GM18870 (cell line): ENCODE data around the gene LST1.
"Not testable (repeated sequence)": the region's sequence is repeated elsewhere in the genome, so short reads cannot be mapped to it uniquely, and the experiment has no call there.

Experiments
- ATAC-seq: cut with Tn5 transposase; IDR thresholded peaks from one replicate; pipeline ENCODE4 v1.9.1; 2021; ENCODE audit warnings: moderate library complexity; ENCODE audit not compliant: unreplicated experiment

LST1 gene

DNA sequence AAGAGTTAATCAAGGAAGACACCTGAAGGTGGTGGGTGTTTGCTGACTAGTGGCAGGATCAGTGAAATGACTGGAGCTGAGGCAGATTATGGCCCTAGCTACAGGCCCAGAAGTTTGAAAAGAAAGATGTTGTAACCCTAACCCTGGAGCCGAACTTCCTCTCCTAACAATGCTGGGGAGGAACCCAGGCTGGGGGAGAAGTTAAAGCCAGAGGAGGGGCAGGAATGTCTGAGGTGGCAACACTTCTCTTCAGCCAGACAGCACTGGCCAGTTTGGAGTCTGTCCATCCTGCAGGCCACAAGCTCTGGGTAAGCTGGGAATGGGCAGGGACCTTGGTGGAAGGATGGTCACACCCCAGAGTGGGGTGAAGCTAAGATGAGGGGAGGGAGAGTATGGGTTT, at the start of gene LST1:
Gene LST1 (plus strand): TSS at position 270 of the 400 bp plus-strand sequence. CDS start 1,023 bp downstream, outside the sequence.
- ATAC-seq, result no peak

DNA sequence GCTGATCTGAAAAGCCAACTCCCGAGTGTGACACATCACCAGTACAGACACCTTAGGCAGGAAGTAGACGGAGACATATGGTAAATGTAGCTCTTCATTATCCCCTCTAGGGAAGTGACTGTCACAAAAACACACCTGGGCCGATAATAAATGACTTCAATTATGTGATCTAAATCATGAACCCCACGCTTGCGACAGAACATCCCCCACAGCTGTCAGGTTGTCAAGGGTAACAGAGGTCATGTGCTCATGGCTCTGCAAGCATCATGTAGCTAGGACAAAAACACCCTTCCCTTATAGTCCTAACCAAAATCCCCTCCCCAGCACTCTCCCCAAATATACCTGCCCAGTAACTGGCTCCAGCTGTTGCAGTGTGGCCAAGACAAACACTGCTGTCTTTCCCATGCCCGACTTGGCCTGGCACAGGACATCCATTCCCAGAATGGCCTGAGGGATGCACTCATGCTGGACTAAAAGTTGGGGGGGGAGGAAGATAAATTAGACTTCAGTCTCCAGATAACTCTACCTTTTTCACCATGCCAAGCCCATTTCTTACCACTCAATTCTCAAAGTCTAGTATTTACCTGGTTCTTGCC, 47.2 kb upstream of the LST1 start:
- no peak for ATAC-seq

DNA sequence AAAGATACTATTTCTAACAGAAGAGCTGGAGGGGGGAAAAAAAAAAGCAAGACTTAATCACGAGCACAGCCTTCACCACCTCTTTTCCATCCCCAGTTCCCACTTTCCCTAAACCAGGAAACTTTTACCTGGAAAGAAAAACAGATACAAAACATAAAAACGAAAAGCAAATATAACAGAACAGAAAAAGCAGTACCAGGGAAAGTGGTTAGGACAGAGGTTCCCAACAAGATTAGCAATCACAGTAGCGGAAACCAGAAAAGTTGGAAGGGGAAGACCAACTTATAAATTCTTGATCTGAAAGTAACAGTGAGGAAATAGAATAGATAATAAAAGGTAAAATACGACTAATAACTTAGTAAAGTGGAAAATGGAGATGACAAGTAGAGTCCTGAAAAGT, 45.4 kb upstream of the LST1 start:
- ATAC-seq, result no peak

DNA sequence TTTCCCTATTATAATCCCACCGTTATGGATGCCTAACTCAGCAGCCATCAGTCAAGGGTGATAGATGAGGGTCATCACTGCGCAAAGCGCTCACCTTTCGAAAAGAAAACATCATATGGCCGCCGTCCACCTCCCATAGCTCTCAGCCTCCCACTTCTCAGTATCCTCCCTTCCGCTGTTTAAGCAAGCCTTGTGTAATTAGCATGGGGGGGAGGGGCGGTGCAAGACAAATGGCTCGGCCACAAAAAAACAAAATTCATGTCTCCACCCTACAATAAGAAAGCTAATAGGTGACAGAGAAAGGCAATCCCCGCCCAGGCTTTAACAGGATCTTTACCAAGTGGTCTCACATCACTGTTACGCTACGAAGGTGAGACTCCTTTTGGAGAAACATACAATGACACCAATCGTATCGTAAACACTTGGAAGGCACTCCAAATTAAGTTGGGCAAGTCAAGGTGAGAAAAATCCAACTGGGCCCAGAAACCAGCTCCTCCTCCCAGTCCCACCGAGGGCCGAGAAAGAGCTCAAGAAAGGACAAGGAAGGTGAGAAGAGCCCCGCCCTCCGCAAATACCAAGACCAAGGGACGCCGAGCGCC, 44.9 kb upstream of the LST1 start:
- ATAC-seq, result no peak

DNA sequence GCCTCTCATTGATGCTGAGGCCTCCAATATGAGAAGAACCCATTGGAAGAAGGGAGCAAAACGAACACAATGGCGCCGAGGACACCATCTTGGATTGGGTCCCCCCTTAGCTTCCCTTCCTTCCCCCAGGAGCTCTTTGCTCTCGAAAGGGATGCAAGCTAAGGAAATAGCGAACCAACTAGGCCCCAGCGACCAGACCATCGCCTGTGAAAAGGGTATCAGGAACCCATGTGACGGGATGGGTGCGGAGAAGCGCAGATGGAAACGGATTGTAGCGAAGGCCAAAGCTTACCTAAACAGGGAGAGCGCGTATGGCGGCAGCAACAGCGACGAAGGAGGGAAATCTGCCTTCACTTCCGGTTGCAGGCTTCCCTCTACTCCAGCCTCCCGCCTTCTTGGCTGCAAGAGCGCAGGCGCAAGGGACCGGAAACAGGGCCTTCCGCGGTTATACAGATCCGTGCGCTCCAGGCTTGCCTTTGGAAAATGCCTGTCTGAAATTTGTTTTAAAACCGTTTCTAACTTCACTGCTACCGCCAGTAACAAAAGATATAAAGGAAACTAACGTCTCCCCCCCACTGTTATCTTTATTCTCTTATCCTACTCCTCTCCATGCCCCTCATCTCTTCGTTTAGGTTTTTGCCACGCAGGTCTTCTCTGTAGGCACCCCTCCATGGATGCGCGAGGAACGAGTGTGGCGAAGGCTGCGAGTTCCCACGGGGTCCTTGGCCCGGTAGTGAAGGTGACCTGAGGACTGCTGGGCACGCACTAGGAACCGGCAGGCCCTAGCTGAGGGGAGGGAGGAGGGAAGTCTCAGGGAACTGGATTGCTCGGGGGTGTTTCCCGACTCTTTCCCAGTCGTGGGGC, 44.2 kb upstream of the LST1 start, which contains the start of gene DDX39B:
Gene DDX39B (minus strand): TSS at position 346 of the 864 bp plus-strand sequence. CDS start 1,471 bp downstream, outside the sequence.
- ATAC-seq, result peak; percentile 50

- ATAC-seq, result no peak
These were observed 42.4 kb upstream of the LST1 start for GRCh38 chr6:31543639-31544038.

DNA sequence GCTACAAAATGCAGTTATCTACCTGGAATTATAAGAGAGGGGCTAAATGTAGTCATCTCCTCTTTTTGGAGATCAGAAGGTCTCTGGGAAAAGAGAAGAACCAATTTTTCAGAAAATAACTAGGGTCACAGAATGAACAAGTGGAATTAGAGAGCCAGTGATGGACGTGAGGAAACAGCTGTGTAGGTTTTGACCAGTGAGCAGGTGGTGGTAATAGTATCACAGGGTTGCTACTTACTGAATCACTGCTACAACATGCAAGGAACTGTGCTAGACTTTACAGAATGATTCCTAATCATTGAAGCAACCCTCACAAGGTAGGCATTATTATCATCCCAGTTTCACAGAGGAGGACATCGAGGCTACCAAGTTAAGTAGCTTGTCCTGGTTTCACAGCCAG, 41.4 kb upstream of the LST1 start:
- ATAC-seq, result no peak

- ATAC-seq, result no peak
These were observed 40.8 kb upstream of the LST1 start for GRCh38 chr6:31545291-31545690.

- peak; percentile 42 for ATAC-seq
These were observed 39.6 kb upstream of the LST1 start, which contains the start of gene ATP6V1G2 for GRCh38 chr6:31546339-31546957. ATP6V1G2 (minus strand) TSS chr6:31546608; CDS start chr6:31546559, 49 bp downstream.

- ATAC-seq, result no peak
These were observed 38.9 kb upstream of the LST1 start, which contains the start of gene NFKBIL1 for GRCh38 chr6:31546958-31547726. NFKBIL1 (plus strand) TSS chr6:31547608; CDS start chr6:31547695, 87 bp downstream.

GRCh38 chr6:31547727-31548543, 38.1 kb upstream of the LST1 start:
- ATAC-seq, result no peak

- no peak for ATAC-seq
These were observed 37.6 kb upstream of the LST1 start for GRCh38 chr6:31548544-31548873.

GRCh38 chr6:31551371-31551770, 34.7 kb upstream of the LST1 start:
- not testable (repeated sequence) for ATAC-seq

DNA sequence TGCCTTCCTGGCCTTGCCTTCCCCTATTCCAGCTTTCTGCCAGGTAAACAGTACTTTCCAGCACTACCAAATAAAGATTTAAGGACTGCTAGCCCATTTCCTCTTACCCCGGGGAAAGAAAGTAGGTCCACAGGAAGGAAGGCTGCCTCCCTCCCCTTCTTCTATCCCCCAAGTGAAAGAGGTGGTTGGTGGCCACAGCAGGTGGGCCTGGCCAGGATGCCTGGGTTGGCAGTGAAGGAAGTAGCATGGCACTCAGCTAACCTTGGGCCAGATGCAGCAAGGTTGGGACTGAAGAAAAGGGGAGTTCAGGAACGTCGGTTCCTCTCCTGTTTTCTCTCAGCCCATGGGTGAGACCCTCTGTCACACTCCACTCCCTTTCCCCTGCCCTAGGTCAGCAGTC, 29.8 kb upstream of the LST1 start:
- no peak for ATAC-seq

DNA sequence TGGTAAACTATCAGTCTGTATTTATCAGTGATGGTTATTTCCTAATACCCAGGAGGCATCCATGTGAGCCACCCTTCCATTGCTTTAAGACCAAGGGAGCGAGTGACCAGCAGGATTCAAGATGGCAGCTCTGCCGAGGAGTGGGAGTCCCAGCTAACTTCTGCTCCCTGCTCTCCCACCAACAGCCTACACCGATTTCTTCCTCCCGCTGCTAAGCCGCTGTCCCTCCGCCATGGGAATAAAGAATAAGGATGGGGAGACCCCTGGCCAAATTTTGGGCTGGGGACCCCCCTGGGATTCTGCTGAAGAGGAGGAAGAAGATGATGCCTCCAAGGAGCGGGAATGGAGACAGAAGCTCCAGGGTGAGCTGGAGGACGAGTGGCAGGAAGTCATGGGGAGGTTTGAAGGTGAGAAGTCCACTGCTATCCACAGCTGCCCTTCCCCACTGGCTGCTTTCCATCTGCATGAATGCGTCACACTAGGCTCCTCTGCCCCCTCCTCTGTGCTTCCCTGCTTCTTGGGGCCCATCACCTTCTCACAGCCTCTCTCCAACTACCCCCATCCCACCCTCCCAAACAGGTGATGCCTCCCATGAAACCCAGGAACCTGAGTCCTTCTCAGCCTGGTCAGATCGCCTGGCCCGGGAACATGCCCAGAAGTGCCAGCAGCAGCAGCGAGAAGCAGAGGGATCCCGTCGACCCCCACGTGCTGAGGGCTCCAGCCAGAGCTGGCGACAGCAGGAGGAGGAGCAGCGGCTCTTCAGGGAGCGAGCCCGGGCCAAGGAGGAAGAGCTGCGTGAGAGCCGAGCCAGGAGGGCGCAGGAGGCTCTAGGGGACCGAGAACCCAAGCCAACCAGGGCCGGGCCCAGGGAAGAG, 28.4 kb upstream of the LST1 start:
- ATAC-seq, result no peak

DNA sequence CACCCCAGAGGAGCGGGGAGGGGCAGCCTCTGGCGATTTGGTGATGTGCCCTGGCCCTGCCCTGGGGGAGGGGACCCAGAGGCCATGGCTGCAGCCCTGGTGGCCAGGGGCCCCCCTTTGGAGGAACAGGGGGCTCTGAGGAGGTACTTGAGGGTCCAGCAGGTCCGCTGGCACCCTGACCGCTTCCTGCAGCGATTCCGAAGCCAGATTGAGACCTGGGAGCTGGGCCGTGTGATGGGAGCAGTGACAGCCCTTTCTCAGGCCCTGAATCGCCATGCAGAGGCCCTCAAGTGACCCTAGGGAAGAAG, 27.8 kb upstream of the LST1 start:
- ATAC-seq, result no peak

- no peak for ATAC-seq
These were observed 27.2 kb upstream of the LST1 start for GRCh38 chr6:31558631-31559500.

DNA sequence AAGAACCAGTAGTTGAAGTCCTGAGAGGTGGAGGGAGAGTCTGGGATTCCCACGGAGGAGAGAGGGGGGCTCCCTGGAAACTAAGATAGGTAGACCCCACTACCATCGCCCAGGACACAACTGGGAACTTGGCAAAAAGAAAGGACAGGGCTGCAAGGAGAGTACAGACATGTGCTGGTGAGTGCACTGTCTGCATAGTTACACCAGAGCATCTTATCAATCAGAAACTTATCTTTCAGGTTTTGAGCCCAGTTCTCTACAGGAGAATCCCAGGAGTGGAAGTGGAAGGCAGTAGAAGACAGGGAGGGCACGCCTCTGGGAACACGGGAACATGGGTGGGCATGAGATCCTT, 26.5 kb upstream of the LST1 start:
- no peak for ATAC-seq
